HG02870 (cell line): Measurements from ENCODE around the gene SEMA6D.
"Not testable (repeated sequence)": the region's sequence is repeated elsewhere in the genome, so short reads cannot be mapped to it uniquely, and the experiment has no call there.

Experiments used
- ATAC-seq: cut with Tn5 transposase; IDR thresholded peaks from one replicate; pipeline ENCODE4 v1.9.1; 2021; ENCODE audit warnings: mild to moderate bottlenecking, moderate library complexity; ENCODE audit not compliant: unreplicated experiment

The SEMA6D gene

GRCh38 chr15:47718497-47719437, 1.5 kb downstream of the SEMA6D start:
- no peak for ATAC-seq

- ATAC-seq = no peak
Observed at GRCh38 chr15:47719730-47720129, 2.4 kb downstream of the SEMA6D start.

GRCh38 chr15:47720555-47720954, 3.2 kb downstream of the SEMA6D start:
- ATAC-seq = no peak

- ATAC-seq = no peak
Observed at GRCh38 chr15:47721676-47722075, 4.4 kb downstream of the SEMA6D start.

GRCh38 chr15:47724346-47724745, 7.0 kb downstream of the SEMA6D start:
- no peak for ATAC-seq

- ATAC-seq = no peak
Observed at GRCh38 chr15:47725051-47725450, 7.7 kb downstream of the SEMA6D start.

- ATAC-seq = no peak
Observed at GRCh38 chr15:47725906-47726305, 8.6 kb downstream of the SEMA6D start.

- ATAC-seq = no peak
Observed at GRCh38 chr15:47726399-47726823, 9.1 kb downstream of the SEMA6D start.

GRCh38 chr15:47727137-47727536, 9.8 kb downstream of the SEMA6D start:
- no peak for ATAC-seq

- ATAC-seq = no peak
Observed at GRCh38 chr15:47727676-47728075, 10.4 kb downstream of the SEMA6D start.

GRCh38 chr15:47728426-47728825, 11.1 kb downstream of the SEMA6D start:
- no peak for ATAC-seq

- ATAC-seq = no peak
Observed at GRCh38 chr15:47728886-47729285, 11.6 kb downstream of the SEMA6D start.

- ATAC-seq = no peak
Observed at GRCh38 chr15:47731230-47731629, 13.9 kb downstream of the SEMA6D start.

- ATAC-seq = no peak
Observed at GRCh38 chr15:47732248-47732647, 14.9 kb downstream of the SEMA6D start.

GRCh38 chr15:47733085-47733484, 15.8 kb downstream of the SEMA6D start:
- no peak for ATAC-seq

GRCh38 chr15:47736143-47736786, 19.0 kb downstream of the SEMA6D start:
- ATAC-seq = no peak

- ATAC-seq = no peak
Observed at GRCh38 chr15:47737477-47737876, 20.2 kb downstream of the SEMA6D start.

GRCh38 chr15:47738144-47738825, 21.0 kb downstream of the SEMA6D start:
- not testable (repeated sequence) for ATAC-seq

GRCh38 chr15:47741082-47741481, 23.8 kb downstream of the SEMA6D start:
- no peak for ATAC-seq

GRCh38 chr15:47741907-47742306, 24.6 kb downstream of the SEMA6D start:
- ATAC-seq = no peak

GRCh38 chr15:47742334-47742733, 25.0 kb downstream of the SEMA6D start:
- no peak for ATAC-seq

GRCh38 chr15:47742742-47743141, 25.4 kb downstream of the SEMA6D start:
- no peak for ATAC-seq
